NCI-H146 (cell line): ENCODE data around the gene BRINP2.
A peak's percentile ranks its signal among the peaks of the same experiment; 100 is the strongest.

Source experiments
- DNase-seq: peaks from one replicate; lab custom pipeline; 2025; lab: John Stamatoyannopoulos, UW

BRINP2 gene

GRCh38 chr1:177219554-177220458 is 49.0 kb downstream of the BRINP2 start:
- DNase-seq = no peak

DNA sequence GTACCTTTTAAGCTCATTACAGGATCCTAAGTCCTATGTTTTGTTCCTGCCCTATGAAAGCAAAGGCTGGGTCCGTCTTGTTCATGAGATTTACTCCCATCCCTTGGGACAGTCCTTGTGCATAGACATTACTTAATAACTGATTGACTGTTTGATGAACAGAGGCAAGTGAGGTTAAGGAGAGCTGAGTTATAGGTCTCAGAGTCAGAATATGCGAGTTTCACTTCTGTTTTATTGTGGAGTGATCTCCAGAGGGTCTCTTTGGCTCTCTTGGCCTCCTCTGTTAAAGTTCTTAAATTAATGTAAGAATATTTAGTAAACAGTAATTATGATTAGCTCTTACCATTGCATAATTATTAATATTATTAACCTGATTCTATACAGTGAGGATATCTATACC is 52.6 kb downstream of the BRINP2 start:
- no peak for DNase-seq

- DNase-seq = no peak
Observed at GRCh38 chr1:177227978-177228692, 57.4 kb downstream of the BRINP2 start.

DNA sequence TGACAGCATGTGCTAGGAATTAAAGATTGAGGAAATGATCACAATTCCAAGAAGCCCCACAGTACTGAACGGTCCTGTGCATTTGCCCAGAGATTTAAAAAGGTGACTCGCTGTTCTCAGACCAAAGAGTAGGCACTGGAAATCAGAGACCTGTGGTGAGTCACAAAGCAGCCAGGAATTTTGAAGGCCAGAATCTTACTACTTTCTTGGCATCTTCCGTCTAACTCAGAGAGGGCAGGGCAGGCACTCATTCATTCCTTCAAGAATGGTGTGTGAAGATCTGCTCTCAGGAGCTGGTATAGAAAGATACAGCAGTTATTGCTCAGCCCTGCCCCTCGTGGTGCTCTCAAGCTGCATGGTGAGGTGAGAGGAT is 57.9 kb downstream of the BRINP2 start:
- no peak for DNase-seq

GRCh38 chr1:177229781-177230180 is 59.0 kb downstream of the BRINP2 start:
- no peak for DNase-seq

GRCh38 chr1:177230228-177231016 is 59.7 kb downstream of the BRINP2 start:
- DNase-seq = no peak

GRCh38 chr1:177235350-177235749 is 64.6 kb downstream of the BRINP2 start:
- no peak for DNase-seq

DNA sequence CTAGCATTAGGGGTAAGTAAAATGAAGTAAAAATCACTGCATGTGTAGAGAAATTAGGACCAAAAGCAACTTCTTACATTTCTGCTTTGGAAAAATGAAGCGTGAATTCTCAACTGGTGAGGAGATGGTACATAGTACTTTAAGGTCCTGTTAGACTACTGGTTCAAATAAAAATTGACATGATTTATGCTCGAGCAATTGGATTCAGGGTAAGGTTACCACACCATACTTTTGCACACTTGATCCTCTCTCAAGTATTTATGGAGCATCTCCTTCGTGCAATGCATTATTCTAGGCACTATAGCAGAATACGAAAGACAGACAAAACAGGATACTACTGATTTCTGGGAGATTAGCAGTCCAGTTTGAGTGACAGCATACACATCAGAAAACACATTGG is 66.2 kb downstream of the BRINP2 start:
- DNase-seq = no peak

GRCh38 chr1:177238967-177239366 is 68.2 kb downstream of the BRINP2 start:
- DNase-seq = no peak

DNA sequence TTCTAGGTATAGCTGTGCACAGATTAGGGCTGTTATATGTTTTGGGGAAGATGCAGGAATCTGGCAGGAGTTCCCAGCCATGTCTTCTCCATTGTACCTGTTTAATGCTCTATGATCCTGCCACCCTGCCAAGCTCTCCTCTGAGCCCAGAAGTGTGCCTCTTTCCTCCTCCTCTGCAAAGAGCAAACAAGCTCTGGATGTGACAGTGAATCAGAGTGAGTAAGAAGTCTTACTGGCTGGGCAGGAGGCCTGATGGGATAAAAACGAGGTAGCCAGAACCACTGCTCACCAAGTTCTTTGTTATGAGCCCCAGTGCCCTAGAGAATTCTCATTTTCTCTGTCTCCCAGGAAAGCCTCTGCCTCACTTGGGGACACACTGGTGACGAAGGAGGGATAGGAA is 69.0 kb downstream of the BRINP2 start:
- no peak for DNase-seq

DNA sequence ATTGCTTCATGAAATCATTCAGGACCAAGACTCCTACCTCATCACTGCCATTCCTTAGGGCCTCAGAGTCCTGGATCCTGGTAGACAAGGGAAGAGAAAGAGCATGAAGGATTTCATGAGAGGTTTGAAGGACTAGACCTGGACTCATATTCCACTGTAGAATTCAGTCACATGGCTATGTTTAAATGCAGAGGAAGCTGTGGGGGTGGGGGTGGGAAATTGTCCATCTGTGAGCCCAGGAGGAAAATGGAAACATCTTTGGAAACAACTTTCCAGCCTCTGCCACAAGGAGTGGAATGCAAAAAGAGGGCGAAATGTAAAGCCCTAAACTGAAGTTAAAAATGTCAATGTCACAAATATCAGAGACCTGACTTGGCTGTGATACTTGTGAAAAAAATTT is 73.0 kb downstream of the BRINP2 start:
- DNase-seq = no peak

DNA sequence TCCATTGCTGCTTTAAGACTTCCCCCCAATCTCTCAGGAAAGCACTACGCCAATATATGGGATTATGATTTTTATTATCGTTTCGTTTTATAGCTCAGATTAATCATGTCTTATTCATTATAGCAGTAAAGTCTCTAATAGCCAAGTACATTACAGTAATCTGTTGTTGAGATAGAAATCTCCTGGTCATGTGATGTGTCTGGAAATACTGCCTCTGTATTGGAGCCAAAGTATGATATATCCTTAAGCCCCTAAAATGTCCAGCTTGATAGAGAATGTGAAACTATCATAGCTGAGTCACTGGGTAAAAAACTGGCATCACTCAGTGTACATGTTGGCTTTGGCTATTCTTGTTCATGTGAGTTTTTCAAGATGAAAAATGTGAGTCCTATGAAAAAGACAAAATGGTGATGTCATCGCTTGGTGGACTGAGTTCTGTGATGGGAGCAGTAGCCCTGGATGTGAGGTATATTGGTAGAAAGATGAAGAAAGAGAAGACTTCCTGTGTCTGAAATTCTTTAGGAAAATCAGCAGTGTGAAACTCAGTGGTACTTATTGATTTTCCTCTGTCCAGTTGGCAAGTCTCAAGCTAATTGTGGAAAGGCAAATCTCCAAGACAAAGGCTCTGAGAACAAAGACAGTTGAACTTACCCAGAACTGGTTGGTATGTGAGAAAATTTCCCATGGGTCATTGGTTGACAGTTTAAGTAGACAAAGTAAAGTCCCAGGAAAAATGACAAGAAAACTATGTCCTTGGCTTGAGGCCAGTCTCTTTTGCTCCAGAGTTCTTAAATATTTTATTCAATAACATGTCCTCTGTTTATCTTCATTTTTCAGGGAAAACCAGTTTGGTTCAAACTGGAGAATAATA is 76.2 kb downstream of the BRINP2 start:
- DNase-seq = no peak

GRCh38 chr1:177247623-177248176 is 76.9 kb downstream of the BRINP2 start:
- no peak for DNase-seq

DNA sequence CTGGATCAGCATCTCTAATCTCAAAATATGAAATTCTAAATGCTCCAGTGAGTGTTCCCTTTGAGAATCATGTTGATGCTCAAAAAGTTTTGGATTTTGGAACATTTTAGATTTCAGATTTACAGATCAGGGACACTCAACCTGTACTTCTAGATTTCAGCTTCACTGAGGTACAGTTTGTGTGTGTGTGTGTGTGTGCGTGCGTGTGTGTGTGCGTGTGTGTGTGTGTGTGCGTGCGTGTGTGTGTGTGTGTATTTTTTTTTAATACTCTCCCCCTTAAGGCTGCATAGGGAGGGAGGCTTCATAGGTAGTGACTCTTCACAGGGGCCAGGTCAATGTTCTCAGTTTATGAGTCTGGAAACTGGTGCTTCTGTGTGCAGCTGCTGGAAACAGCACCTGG is 77.5 kb downstream of the BRINP2 start:
- no peak for DNase-seq

DNA sequence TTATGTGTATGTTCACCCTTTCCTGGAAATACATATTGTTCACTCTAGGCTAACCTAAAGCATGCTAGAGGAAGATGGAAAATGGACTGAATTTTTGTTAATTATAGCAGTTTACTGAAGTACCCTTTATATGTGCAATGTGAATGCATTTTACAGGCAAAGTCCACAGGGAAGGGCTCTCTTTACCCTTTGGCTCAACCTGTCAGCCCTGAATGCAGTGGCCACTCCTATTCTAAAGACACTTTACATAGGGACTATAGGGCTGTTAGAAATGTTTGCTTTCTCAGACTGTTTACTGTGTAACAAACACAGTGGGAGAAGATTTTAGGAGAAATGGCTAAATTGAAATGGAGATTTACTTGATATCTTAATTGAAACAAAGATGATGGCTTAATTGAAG is 78.5 kb downstream of the BRINP2 start:
- no peak for DNase-seq

DNA sequence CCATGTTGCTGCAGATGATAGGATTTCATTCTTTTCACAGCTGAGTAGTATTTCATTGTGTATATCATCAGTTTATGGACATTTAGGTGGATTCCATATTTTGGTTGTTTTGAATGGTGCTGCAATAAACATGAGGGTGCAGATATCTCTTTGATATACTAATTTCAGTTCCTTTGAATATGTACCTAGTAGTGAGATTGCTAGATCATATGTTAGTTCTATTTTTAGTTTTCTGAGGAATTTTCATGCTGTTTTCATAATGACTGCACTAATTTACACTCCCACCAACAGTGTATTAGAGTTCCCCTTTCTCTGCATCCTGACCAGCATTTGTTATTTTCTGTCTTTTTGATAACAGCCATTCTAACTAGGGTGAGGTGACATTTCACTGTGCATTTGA is 82.1 kb downstream of the BRINP2 start:
- no peak for DNase-seq

GRCh38 chr1:177255411-177255810 is 84.7 kb downstream of the BRINP2 start:
- no peak for DNase-seq

DNA sequence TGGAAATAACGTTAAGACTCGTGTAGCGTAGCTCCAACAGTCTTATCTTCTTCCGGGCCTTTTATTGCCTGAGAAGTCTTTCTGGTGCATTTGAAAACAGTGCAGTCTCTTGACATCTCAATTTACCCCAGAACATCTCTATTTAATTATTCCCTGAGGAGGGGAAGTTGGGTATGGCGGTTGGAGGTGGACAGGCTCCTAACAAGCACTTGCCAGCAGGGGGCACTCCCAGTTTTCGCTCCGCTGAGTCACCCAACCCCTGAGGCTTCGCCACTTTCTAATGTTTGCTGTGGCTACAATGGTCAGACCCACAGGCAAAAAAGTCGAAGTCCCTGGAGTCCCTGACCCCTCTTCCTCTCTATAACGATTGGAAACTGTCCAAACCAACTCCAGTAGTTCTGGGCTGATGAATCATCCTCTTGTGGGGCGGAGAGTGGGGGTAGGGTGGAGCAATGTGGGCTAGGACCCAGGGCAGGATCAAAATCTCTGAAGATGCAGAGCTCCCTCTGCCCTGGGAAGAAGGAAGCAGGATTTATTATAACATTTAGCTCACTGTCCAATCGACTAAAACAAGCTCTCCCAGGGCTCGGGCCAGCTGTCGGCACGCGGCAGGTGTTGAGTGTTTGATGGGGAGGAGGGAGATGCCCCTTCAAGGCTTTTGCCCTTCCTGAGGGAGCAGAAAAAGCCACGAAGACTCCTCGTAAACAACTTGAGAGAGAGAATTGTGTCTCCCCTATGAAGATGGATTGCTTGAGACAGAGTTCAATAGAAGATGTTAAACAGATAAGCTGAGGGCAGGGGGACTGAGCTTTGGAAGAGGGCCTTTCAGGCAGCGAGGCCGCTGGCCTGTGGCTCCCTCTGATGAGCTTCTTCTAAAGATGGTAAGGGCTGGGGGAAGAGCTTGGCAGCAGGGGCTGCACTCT is 85.7 kb downstream of the BRINP2 start:
- DNase-seq = peak; percentile 39

DNA sequence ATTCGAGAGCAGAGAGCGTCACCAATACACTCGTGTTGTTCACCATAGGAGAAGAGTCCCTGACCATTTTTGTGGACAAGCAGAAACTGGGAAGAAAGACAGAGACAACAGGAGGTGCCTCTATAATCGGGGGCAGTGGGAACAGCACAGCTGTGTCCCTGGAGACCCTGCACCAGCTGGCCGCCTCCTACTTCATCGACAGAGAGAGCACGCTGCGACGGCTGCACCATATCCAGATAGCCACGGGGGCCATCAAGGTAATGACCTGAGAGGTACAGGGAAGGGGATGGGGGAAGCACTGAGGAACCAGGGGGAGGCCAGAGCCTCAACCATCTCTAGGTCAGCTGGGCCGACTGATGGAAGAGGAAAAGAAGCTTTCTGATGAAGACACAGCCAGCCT is 86.4 kb downstream of the BRINP2 start:
- DNase-seq = no peak

- no peak for DNase-seq
Observed at GRCh38 chr1:177257576-177257975, 86.8 kb downstream of the BRINP2 start.
